BLaER1 treated with 17β-estradiol and CSF1 and Interleukin-3, amounts not matched to agents 10 nM and 100 nM (cell line): ENCODE measurements around the gene CEP83.

Experiments used
- H3K27ac ChIP-seq, 11 experiments: shearing (Covaris generic); formaldehyde crosslinking; 2 replicates each; pipeline ENCODE4 v1.8.1; 2022
- H3K27me3 ChIP-seq, 11 experiments: shearing (Covaris generic); formaldehyde crosslinking; 2 replicates each; pipeline ENCODE4 v1.8.1; 2022
- H3K36me3 ChIP-seq, 11 experiments: shearing (Covaris generic); formaldehyde crosslinking; 2 replicates each; pipeline ENCODE4 v1.8.1; 2022
- H3K4me1 ChIP-seq, 10 experiments: shearing (Covaris generic); formaldehyde crosslinking; 2 replicates each; pipeline ENCODE4 v1.8.1; 2022
- H3K4me2 ChIP-seq, 11 experiments: shearing (Covaris generic); formaldehyde crosslinking; 2 replicates each; pipeline ENCODE4 v1.8.1; 2022
- H3K4me3 ChIP-seq, 10 experiments: shearing (Covaris generic); formaldehyde crosslinking; 2 replicates each; pipeline ENCODE4 v1.8.1; 2022
- H3K9ac ChIP-seq, 11 experiments: shearing (Covaris generic); formaldehyde crosslinking; 2 replicates each; pipeline ENCODE4 v1.8.1; 2022
- H3K9me3 ChIP-seq, 11 experiments: shearing (Covaris generic); formaldehyde crosslinking; replicated peaks in 1 of 11; 2 replicates each; pipeline ENCODE4 v1.8.1; 2022
- H4K20me1 ChIP-seq, 11 experiments: shearing (Covaris generic); formaldehyde crosslinking; 2 replicates each; pipeline ENCODE4 v1.8.1; 2022
- Cebpa-rat ChIP-seq, 11 experiments: shearing (Covaris generic); IDR thresholded peaks; 2 replicates each; pipeline ENCODE4 v1.8.1; 2022

CEP83 gene

GRCh38 chr12:94287245-94287628 lies 172.4 kb downstream of the CEP83 start:
- no peak overlapping the region for H3K9ac ChIP-seq
- peak overlapping the region in 7 of 11 experiments; percentile 13 to 46 (median 23); a peak in 8 of 22 replicates for H3K4me2 ChIP-seq
- H3K4me1 ChIP-seq: peaks cover 8 to 48% (median 31%) of the 10 kb centered on the region in 10 experiments
- no peaks in the 10 kb centered on the region; a peak in 1 of 22 replicates for H4K20me1 ChIP-seq
- peaks cover 0 to 43% (median 0%) of the 10 kb centered on the region in 11 experiments; a peak in 6 of 22 replicates for H3K36me3 ChIP-seq
- H3K9me3 ChIP-seq: no peaks in the 10 kb centered on the region
- TF ChIP-seq Cebpa-rat (IDR thresholded peaks at IDR 0.05): no peak
- H3K27ac ChIP-seq: no peak overlapping the region
- H3K27me3 ChIP-seq: no peaks in the 10 kb centered on the region
- H3K4me3 ChIP-seq: no peak overlapping the region

- no peak overlapping the region for H3K27ac ChIP-seq
- H3K4me1 ChIP-seq: peaks cover 12 to 50% (median 34%) of the 10 kb centered on the region in 10 experiments
- no peaks in the 10 kb centered on the region for H3K27me3 ChIP-seq
- H3K4me3 ChIP-seq: no peak overlapping the region
- no peak overlapping the region for H3K9ac ChIP-seq
- H3K36me3 ChIP-seq: peaks cover 0 to 43% (median 0%) of the 10 kb centered on the region in 11 experiments; a peak in 7 of 22 replicates
- H3K4me2 ChIP-seq: peak overlapping the region in 7 of 11 experiments; percentile 13 to 46 (median 23); a peak in 8 of 22 replicates
- no peaks in the 10 kb centered on the region for H3K9me3 ChIP-seq
- H4K20me1 ChIP-seq: no peaks in the 10 kb centered on the region; a peak in 1 of 22 replicates
- no peak for TF ChIP-seq Cebpa-rat (IDR thresholded peaks at IDR 0.05)
These were observed 173.0 kb downstream of the CEP83 start for GRCh38 chr12:94286583-94287244.

- Histone ChIP-seq H3K9ac (no peak overlapping the region), H3K4me1 (peaks cover 12 to 50% (median 34%) of the 10 kb centered on the region in 10 experiments), H3K27ac (no peak overlapping the region), H4K20me1 (no peaks in the 10 kb centered on the region; a peak in 1 of 22 replicates), H3K4me2 (no peak overlapping the region), H3K9me3 (no peaks in the 10 kb centered on the region), H3K4me3 (no peak overlapping the region), H3K27me3 (no peaks in the 10 kb centered on the region), H3K36me3 (peaks cover 0 to 45% (median 0%) of the 10 kb centered on the region in 11 experiments; a peak in 7 of 22 replicates)
- TF ChIP-seq Cebpa-rat (IDR thresholded peaks at IDR 0.05): no peak
These were observed 173.6 kb downstream of the CEP83 start for GRCh38 chr12:94285943-94286582.

GRCh38 chr12:94284859-94285258 lies 174.8 kb downstream of the CEP83 start:
- peaks cover 0 to 57% (median 0%) of the 10 kb centered on the region in 11 experiments; a peak in 8 of 22 replicates for H3K36me3 ChIP-seq
- H4K20me1 ChIP-seq: no peaks in the 10 kb centered on the region; a peak in 1 of 22 replicates
- H3K27ac ChIP-seq: no peak overlapping the region
- no peaks in the 10 kb centered on the region for H3K27me3 ChIP-seq
- H3K4me1 ChIP-seq: peaks cover 12 to 46% (median 36%) of the 10 kb centered on the region in 10 experiments
- no peaks in the 10 kb centered on the region for H3K9me3 ChIP-seq
- no peak for TF ChIP-seq Cebpa-rat (IDR thresholded peaks at IDR 0.05)
- no peak overlapping the region for H3K4me3 ChIP-seq
- no peak overlapping the region for H3K4me2 ChIP-seq
- H3K9ac ChIP-seq: no peak overlapping the region

- Histone ChIP-seq H3K4me2 (no peak overlapping the region), H3K4me1 (peaks cover 12 to 41% (median 31%) of the 10 kb centered on the region in 10 experiments), H3K9ac (no peak overlapping the region), H4K20me1 (no peaks in the 10 kb centered on the region; a peak in 1 of 22 replicates), H3K9me3 (no peaks in the 10 kb centered on the region), H3K27ac (no peak overlapping the region), H3K36me3 (peaks cover 0 to 52% (median 0%) of the 10 kb centered on the region in 11 experiments; a peak in 8 of 22 replicates), H3K4me3 (no peak overlapping the region), H3K27me3 (no peaks in the 10 kb centered on the region)
- no peak for TF ChIP-seq Cebpa-rat (IDR thresholded peaks at IDR 0.05)
These were observed 175.6 kb downstream of the CEP83 start for GRCh38 chr12:94284046-94284445.

GRCh38 chr12:94282675-94283074 lies 177.0 kb downstream of the CEP83 start:
- peaks cover 0 to 42% (median 0%) of the 10 kb centered on the region in 11 experiments; a peak in 7 of 22 replicates for H3K36me3 ChIP-seq
- peaks cover 12 to 38% (median 30%) of the 10 kb centered on the region in 10 experiments for H3K4me1 ChIP-seq
- no peaks in the 10 kb centered on the region for H3K9me3 ChIP-seq
- H3K9ac ChIP-seq: no peak overlapping the region
- no peaks in the 10 kb centered on the region for H3K27me3 ChIP-seq
- no peak for TF ChIP-seq Cebpa-rat (IDR thresholded peaks at IDR 0.05)
- H3K4me2 ChIP-seq: peak overlapping the region; percentile 52 to 76 (median 61)
- no peaks in the 10 kb centered on the region; a peak in 1 of 22 replicates for H4K20me1 ChIP-seq
- peak overlapping the region in 4 of 11 experiments; percentile 10 to 53 (median 26); a peak in 6 of 22 replicates for H3K27ac ChIP-seq
- no peak overlapping the region for H3K4me3 ChIP-seq

GRCh38 chr12:94280063-94280462 lies 179.6 kb downstream of the CEP83 start:
- Histone ChIP-seq H3K27me3 (no peaks in the 10 kb centered on the region), H3K27ac (no peak overlapping the region), H4K20me1 (no peaks in the 10 kb centered on the region), H3K4me3 (no peak overlapping the region), H3K9ac (no peak overlapping the region), H3K4me2 (peak overlapping the region in 7 of 11 experiments; percentile 6 to 33 (median 18); a peak in 5 of 22 replicates), H3K36me3 (peaks cover 0 to 28% (median 0%) of the 10 kb centered on the region in 11 experiments; a peak in 7 of 22 replicates), H3K9me3 (no peaks in the 10 kb centered on the region), H3K4me1 (peaks cover 12 to 27% (median 20%) of the 10 kb centered on the region in 10 experiments)
- no peak for TF ChIP-seq Cebpa-rat (IDR thresholded peaks at IDR 0.05)

GRCh38 chr12:94277426-94278000 lies 182.2 kb downstream of the CEP83 start:
- Histone ChIP-seq H3K36me3 (peaks cover 0 to 37% (median 0%) of the 10 kb centered on the region in 11 experiments; a peak in 8 of 22 replicates), H3K27ac (no peak overlapping the region), H3K4me1 (peaks cover 4 to 15% (median 12%) of the 10 kb centered on the region in 10 experiments), H3K27me3 (no peaks in the 10 kb centered on the region), H4K20me1 (no peaks in the 10 kb centered on the region), H3K9me3 (no peaks in the 10 kb centered on the region), H3K9ac (no peak overlapping the region), H3K4me3 (no peak overlapping the region), H3K4me2 (no peak overlapping the region)
- TF ChIP-seq Cebpa-rat (IDR thresholded peaks at IDR 0.05): no peak

GRCh38 chr12:94276725-94277124 lies 182.9 kb downstream of the CEP83 start:
- H3K9ac ChIP-seq: no peak overlapping the region
- H3K36me3 ChIP-seq: peaks cover 0 to 34% (median 0%) of the 10 kb centered on the region in 11 experiments; a peak in 8 of 22 replicates
- TF ChIP-seq Cebpa-rat (IDR thresholded peaks at IDR 0.05): peak in 2 of 11 experiments; percentile 9 to 62; a peak in 2 of 22 replicates
- H3K4me2 ChIP-seq: no peak overlapping the region
- H4K20me1 ChIP-seq: no peaks in the 10 kb centered on the region
- H3K4me1 ChIP-seq: peaks cover 0 to 11% (median 8%) of the 10 kb centered on the region in 10 experiments; a peak in 8 of 20 replicates
- H3K27me3 ChIP-seq: no peaks in the 10 kb centered on the region
- no peak overlapping the region for H3K4me3 ChIP-seq
- no peak overlapping the region for H3K27ac ChIP-seq
- H3K9me3 ChIP-seq: no peaks in the 10 kb centered on the region
